HG02884 (cell line): ENCODE results near the gene IFT81.
"Not testable (repeated sequence)": the region's sequence is repeated elsewhere in the genome, so short reads cannot be mapped to it uniquely, and the experiment has no call there.

ENCODE experiments used
- ATAC-seq: cut with Tn5 transposase; IDR thresholded peaks from one replicate; pipeline ENCODE4 v1.9.1; 2021; ENCODE audit warnings: mild to moderate bottlenecking, moderate library complexity; ENCODE audit not compliant: unreplicated experiment

Gene IFT81

GRCh38 chr12:110244829-110245228 lies 120.7 kb downstream of the IFT81 start:
- no peak for ATAC-seq

- no peak for ATAC-seq
Measured at GRCh38 chr12:110245369-110245772, 121.2 kb downstream of the IFT81 start.

GRCh38 chr12:110246636-110247339 lies 122.6 kb downstream of the IFT81 start:
- no peak for ATAC-seq

- ATAC-seq: no peak
Measured at GRCh38 chr12:110247340-110248095, 123.4 kb downstream of the IFT81 start.

- ATAC-seq: no peak
Measured at GRCh38 chr12:110248096-110248447, 123.9 kb downstream of the IFT81 start.

- ATAC-seq: no peak
Measured at GRCh38 chr12:110249105-110249504, 124.9 kb downstream of the IFT81 start.

- no peak for ATAC-seq
Measured at GRCh38 chr12:110249716-110250225, 125.6 kb downstream of the IFT81 start.

GRCh38 chr12:110251381-110251780 lies 127.2 kb downstream of the IFT81 start:
- ATAC-seq: no peak

- no peak for ATAC-seq
Measured at GRCh38 chr12:110252716-110253115, 128.6 kb downstream of the IFT81 start.

GRCh38 chr12:110253176-110253575 lies 129.0 kb downstream of the IFT81 start:
- ATAC-seq: no peak

GRCh38 chr12:110254971-110255540 lies 130.9 kb downstream of the IFT81 start:
- ATAC-seq: no peak

GRCh38 chr12:110255890-110256456 lies 131.8 kb downstream of the IFT81 start:
- not testable (repeated sequence) for ATAC-seq

- ATAC-seq: no peak
Measured at GRCh38 chr12:110256780-110257431, 132.7 kb downstream of the IFT81 start.

GRCh38 chr12:110258466-110258865 lies 134.3 kb downstream of the IFT81 start:
- no peak for ATAC-seq

- ATAC-seq: no peak
Measured at GRCh38 chr12:110262442-110263388, 138.6 kb downstream of the IFT81 start.

- ATAC-seq: no peak
Measured at GRCh38 chr12:110266381-110266960, 142.3 kb downstream of the IFT81 start.

GRCh38 chr12:110266980-110267620 lies 142.9 kb downstream of the IFT81 start:
- no peak for ATAC-seq
